GM12878 (cell line): ENCODE results near the gene TCHP. TPM values are rescaled to one million over a fixed set of nuclear protein-coding genes. Genes with fewer than 3 reads are reported as not detected.

Source experiments
- ATAC-seq: fragments of 200-7000 bp; cut with Tn5 transposase; 3 replicates; pipeline ENCODE4 v1.9.1; 2020; ENCODE audit warnings: mild to moderate bottlenecking, moderate library complexity
- BruUV-seq: library from RNA; stranded (reverse); fragments of 400-500 nt; replicated peaks from 2 replicates; lab custom pipeline; 2021; lab: Mats Ljungman, UMichigan
- CTCF ChIA-PET: fragments of 300-600 bp; sonication (Branson Sonifier 250); formaldehyde crosslinking; extraction: SDS; loops from one replicate; lab custom pipeline; 2021; ENCODE audit warnings: inconsistent platforms; lab: Yijun Ruan, JAX
- POLR2A ChIA-PET: fragments of 350-600 bp; formaldehyde crosslinking; extraction: SDS; loops from one replicate; lab custom pipeline; 2021; ENCODE audit warnings: inconsistent platforms; lab: Charles Lee
- RAD21 ChIA-PET: fragments of 300-600 bp; sonication (Branson Sonifier 250); formaldehyde crosslinking; loops from one replicate; lab custom pipeline; 2023; ENCODE audit warnings: antibody characterized with exemption; ENCODE audit not compliant: unreplicated experiment; lab: Charles Lee
- SMC1A ChIA-PET: fragments of 300-600 bp; sonication (Branson Sonifier 250); formaldehyde crosslinking; loops from one replicate; lab custom pipeline; 2023; ENCODE audit not compliant: unreplicated experiment, uncharacterized antibody; lab: Charles Lee
- DNase-seq: peaks from one replicate; pipeline ENCODE4 v3.0.0-alpha.2; 2011; ENCODE audit warnings: low read depth, low spot score
- FAIRE-seq: peaks from 3 replicates; lab custom pipeline; 2011; peaks lifted over from hg19 to GRCh38; lab: Jason Lieb, UNC
- H2AFZ ChIP-seq: 2 replicates; pipeline ENCODE4 v1.6.0; 2011; ENCODE audit warnings: low read depth, low read length, control low read depth; ENCODE audit not compliant: control insufficient read depth
- H3K27ac ChIP-seq: 2 replicates; pipeline ENCODE4 v1.5.1; 2011; ENCODE audit warnings: control low read depth; ENCODE audit not compliant: control insufficient read depth, insufficient read depth
- H3K27me3 ChIP-seq, 2 experiments: replicated peaks in 1 of 2; 2 replicates each; pipeline versions ENCODE4 v1.6.0 to v1.6.1; 2011; ENCODE audit warnings: low read length in 1 of 2; ENCODE audit not compliant: control insufficient read depth in 2 of 2, insufficient read depth in 2 of 2
- H3K36me3 ChIP-seq, 2 experiments: 2 replicates each; pipeline ENCODE4 v1.5.1; 2011; ENCODE audit warnings: low read length in 1 of 2; ENCODE audit not compliant: control insufficient read depth in 2 of 2, insufficient read depth in 2 of 2
- H3K4me1 ChIP-seq: 2 replicates; pipeline ENCODE4 v1.6.1; 2011; ENCODE audit warnings: mild to moderate bottlenecking, low read length, moderate library complexity, mixed read lengths; ENCODE audit not compliant: control insufficient read depth, insufficient read depth
- H3K4me2 ChIP-seq: 2 replicates; pipeline ENCODE4 v1.6.0; 2011; ENCODE audit warnings: control low read depth; ENCODE audit not compliant: control insufficient read depth, insufficient read depth
- H3K4me3 ChIP-seq: fragments of 200-600 bp; sonication (generic); 2 replicates; pipeline ENCODE4 v1.5.1; 2016
- H3K79me2 ChIP-seq: 2 replicates; pipeline ENCODE4 v1.6.0; 2011; ENCODE audit warnings: low read length; ENCODE audit not compliant: control insufficient read depth, insufficient read depth
- H3K9ac ChIP-seq: 2 replicates; pipeline ENCODE4 v1.8.0; 2011; ENCODE audit warnings: low read length, control low read depth, mixed read lengths; ENCODE audit not compliant: control insufficient read depth, insufficient read depth
- H3K9me3 ChIP-seq: replicated peaks from 3 replicates; pipeline ENCODE4 v1.5.1; 2011; ENCODE audit warnings: mild to moderate bottlenecking, low read length; ENCODE audit not compliant: control insufficient read depth, insufficient read depth
- H4K20me1 ChIP-seq: 2 replicates; pipeline ENCODE4 v1.6.0; 2011; ENCODE audit not compliant: control insufficient read depth, insufficient read depth
- BCLAF1 ChIP-seq: fragments of 450-650 bp; IDR thresholded peaks from 2 replicates; pipeline ENCODE4 v1.6.1; 2017; ENCODE audit warnings: antibody characterized with exemption, mild to moderate bottlenecking, moderate library complexity
- EGR1 ChIP-seq, 2 experiments: IDR thresholded peaks; 1 replicate in 1 of 2; 2 replicates in 1 of 2; pipeline ENCODE4 v1.6.1; 2011 to 2012; ENCODE audit warnings: low read depth in 2 of 2, low read length in 2 of 2, borderline replicate concordance in 1 of 2, mild to moderate bottlenecking in 1 of 2, moderate library complexity in 1 of 2
- ESRRA ChIP-seq: IDR thresholded peaks from 2 replicates; pipeline ENCODE4 v1.6.1; 2012; ENCODE audit warnings: mild to moderate bottlenecking, low read length, improper control_type of control experiment
- FOXK2 ChIP-seq: fragments of 450-650 bp; IDR thresholded peaks from 2 replicates; pipeline ENCODE4 v1.6.1; 2017; ENCODE audit warnings: mild to moderate bottlenecking, moderate library complexity
- MEF2B ChIP-seq: fragments of 450-650 bp; IDR thresholded peaks from 2 replicates; pipeline ENCODE4 v1.6.1; 2018; ENCODE audit warnings: mild to moderate bottlenecking, moderate library complexity; ENCODE audit not compliant: partially characterized antibody, poor library complexity, severe bottlenecking
- MXI1 ChIP-seq: fragments of 150-350 bp; IDR thresholded peaks from 2 replicates; pipeline ENCODE4 v1.6.1; 2011; ENCODE audit warnings: low read depth, mild to moderate bottlenecking, inconsistent platforms, low read length, improper control_type of control experiment
- POLR2A ChIP-seq: IDR thresholded peaks from 2 replicates; pipeline ENCODE4 v1.6.1; 2011; ENCODE audit warnings: low read depth, mild to moderate bottlenecking, low read length
- RAD51 ChIP-seq: fragments of 450-650 bp; IDR thresholded peaks from 2 replicates; pipeline ENCODE4 v1.6.1; 2016; ENCODE audit warnings: moderate library complexity, mild to moderate bottlenecking, inconsistent platforms
- RELB ChIP-seq: fragments of 450-650 bp; IDR thresholded peaks from 2 replicates; pipeline ENCODE4 v1.6.1; 2017; ENCODE audit warnings: low read depth, mild to moderate bottlenecking, moderate library complexity
- STAT1 ChIP-seq: fragments of 450-650 bp; conservative IDR thresholded peaks from 2 replicates; pipeline ENCODE4 v1.6.1; 2014; ENCODE audit warnings: antibody characterized with exemption, mild to moderate bottlenecking
- WGBS: methylation state at CpG from one replicate; pipeline ENCODE4 v1.1.6; 2016; ENCODE audit warnings: low lambda C conversion rate; ENCODE audit not compliant: insufficient replicate concordance, insufficient coverage; ENCODE audit errors: missing lambda C conversion rate; 5-methylcytosine and 5-hydroxymethylcytosine counted together
- in situ Hi-C: fragments of 300-500 bp; cut with MboI; formaldehyde crosslinking; loops from 9 replicates; pipeline ENCODE4 v1.14.3; 2018; ENCODE audit warnings: mixed read lengths
- intact Hi-C: fragments of 100-400 bp; cut with micrococcal nuclease; formaldehyde crosslinking; loops from one replicate; pipeline ENCODE4 v1.14.2; 2022; ENCODE audit not compliant: unreplicated experiment
- polyA plus RNA-seq, 11 experiments: library from polyadenylated mRNA; depleted of rRNA in 4 of 11; unstranded in 6 of 11; stranded (reverse) in 5 of 11; fragments of >200 nt; fragmentation: Nextera tagmentation in 4 of 11; fragmentation: Illumina TruSeq in 1 of 11; extraction: Ambion mirVana in 4 of 11; extraction: Trizol in 1 of 11; gene quantifications; 1 replicate in 1 of 11; 2 replicates in 10 of 11; pipeline versions ENCODE4 v1.2.1 to v1.2.3, GENCODE V29; 2011 to 2016; ENCODE audit warnings: inconsistent platforms in 2 of 11, missing spikeins in 2 of 11, low read depth in 1 of 11
- total RNA-seq, 4 experiments: library from RNA; depleted of rRNA in 3 of 4; stranded (reverse); fragments of >200 nt in 3 of 4; fragmentation: Illumina TruSeq in 1 of 4; extraction: Trizol in 1 of 4; gene quantifications; 2 replicates each; pipeline versions ENCODE4 v1.2.1 to v1.2.3, GENCODE V29; 2013 to 2021

Gene TCHP
- total and polyA plus RNA-seq, 10 of the 15 experiments (the other 5 are each of a cell fraction or from before 2014, with no cell fraction given): 4.8 to 18.6 (median 15.0) TPM

DNA sequence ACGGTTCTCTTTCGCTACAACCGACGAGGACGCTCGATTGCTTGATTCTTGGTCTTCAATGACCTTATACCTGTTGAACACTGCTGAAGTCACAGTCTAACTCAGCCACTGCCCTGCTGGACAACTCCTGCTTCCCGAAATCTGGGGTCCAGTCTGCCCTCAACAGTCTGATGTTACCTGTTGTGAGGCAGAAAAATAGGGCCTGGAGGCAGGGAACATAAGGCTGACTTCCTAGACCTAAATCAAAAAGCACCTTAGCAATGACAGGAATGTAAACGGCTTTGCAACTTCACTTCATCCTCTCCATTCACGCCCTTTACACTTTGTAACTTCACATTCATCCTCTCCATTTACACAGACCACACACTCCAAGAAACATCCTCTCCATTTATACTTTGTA lies 19.1 kb upstream of the TCHP start (continued):
- TF ChIP-seq EGR1 (IDR thresholded peaks at IDR 0.05; ENCODE audit: borderline replicate concordance in 1 of 2, low read depth in 2 of 2, low read length in 2 of 2) (no peak), POLR2A (no peak), RELB (no peak), ESRRA (no peak), FOXK2 (no peak), BCLAF1 (no peak), MXI1 (no peak)

- ATAC-seq: no peak
- Histone ChIP-seq H3K9me3 (no peaks in the 10 kb centered on the region), H4K20me1 (0 out of 2 replicates have a peak, but pooled peaks cover 2% of the 10 kb centered on the region), H2AFZ (no peak overlapping the region), H3K4me2 (no peak overlapping the region), H3K4me1 (peaks cover 13% of the 10 kb centered on the region), H3K4me3 (no peak overlapping the region), H3K27me3 (no peaks in the 10 kb centered on the region), H3K9ac (no peak overlapping the region), H3K27ac (no peak overlapping the region), H3K36me3 (no peaks in the 10 kb centered on the region), H3K79me2 (peaks cover 8% of the 10 kb centered on the region)
- DNase-seq: no peak
- ChIA-PET CTCF (interaction anchor here (1.0 to 3.1 kb wide), 6 partner anchors 22 to 77 kb away, joined by 3 to 20 read pairs (median 5); no protein-coding TSS in a partner anchor), RAD21 (interaction anchor here (1.2 kb wide), 1 partner anchor 19 kb away, joined by 3 read pairs; the partner anchor contains the start of gene TCHP), POLR2A (no interaction called here), SMC1A (interaction anchor here (1.1 to 3.3 kb wide), 3 partner anchors 28 to 132 kb away, joined by 3 to 14 read pairs (median 9); no protein-coding TSS in a partner anchor)
- WGBS: 86% methylated on average over 2 of the region's 2 CpGs
- no TSS peak for BruUV-seq
- no peak for FAIRE-seq
- intact Hi-C loops: loop anchor here (2.0 kb wide), 1 partner anchor 29 kb away; no protein-coding TSS in a partner anchor
- TF ChIP-seq RAD51 (no peak), STAT1 (no peak), MEF2B (no peak)
- in situ Hi-C loops: no loop called here
Measured at GRCh38 chr12:109881752-109882151, 18.3 kb upstream of the TCHP start.
